HepG2 (cell line): ENCODE results near the gene CREBBP. TPM values are rescaled to one million over a fixed set of nuclear protein-coding genes. Genes with fewer than 3 reads are reported as not detected.

ENCODE experiments used
- ATAC-seq: fragments of 200-7000 bp; cut with Tn5 transposase; 3 replicates; pipeline ENCODE4 v1.9.1; 2020; ENCODE audit warnings: mild to moderate bottlenecking, moderate library complexity
- BruUV-seq: library from RNA; stranded (reverse); fragments of 400-500 nt; replicated peaks from 2 replicates; lab custom pipeline; 2021; lab: Mats Ljungman, UMichigan
- CTCF ChIA-PET: fragments of 300-600 bp; formaldehyde crosslinking; extraction: SDS; loops from one replicate; lab custom pipeline; 2021; ENCODE audit warnings: low total read pairs, inconsistent platforms, low intra/inter-chr PET ratio; lab: Yijun Ruan, JAX
- POLR2A ChIA-PET: fragments of 350-600 bp; sonication (Branson Sonifier 250); formaldehyde crosslinking; loops from one replicate; lab custom pipeline; 2020; ENCODE audit warnings: antibody characterized with exemption, inconsistent platforms; lab: Yijun Ruan, JAX
- DNase-seq: peaks from one replicate; pipeline ENCODE4 v3.0.0-alpha.2; 2015; ENCODE audit warnings: low spot score
- FAIRE-seq: peaks from 3 replicates; lab custom pipeline; 2011; peaks lifted over from hg19 to GRCh38; lab: Jason Lieb, UNC
- H2AFZ ChIP-seq: one replicate; pipeline ENCODE4 v1.6.1; 2011; ENCODE audit warnings: low read length, inconsistent platforms
- H3K27ac ChIP-seq: fragments of 300-600 bp; 3 replicates; pipeline ENCODE4 v1.8.0; 2011; ENCODE audit warnings: mixed run types, mild to moderate bottlenecking, mixed read lengths, low read length, inconsistent platforms; ENCODE audit not compliant: insufficient read depth; ENCODE audit errors: extremely low read length
- H3K27me3 ChIP-seq, 2 experiments: fragments of 200-600 bp in 1 of 2; 2 replicates in 1 of 2; 3 replicates in 1 of 2; pipeline versions ENCODE4 v1.6.0 to v1.8.0; 2011; ENCODE audit warnings: low read length in 2 of 2, mild to moderate bottlenecking in 2 of 2, moderate library complexity in 2 of 2, inconsistent platforms in 1 of 2; ENCODE audit not compliant: insufficient read depth in 2 of 2, control insufficient read depth in 1 of 2
- H3K36me3 ChIP-seq, 2 experiments: fragments of 200-600 bp in 1 of 2; replicated peaks in 1 of 2; 2 replicates in 1 of 2; 3 replicates in 1 of 2; pipeline versions ENCODE4 v1.5.1 to v1.8.0; 2011; ENCODE audit warnings: low read length in 2 of 2, inconsistent platforms in 1 of 2; ENCODE audit not compliant: insufficient read depth in 2 of 2, control insufficient read depth in 1 of 2
- H3K4me1 ChIP-seq: 2 replicates; pipeline ENCODE4 v1.5.1; 2012; ENCODE audit warnings: low read length, inconsistent platforms; ENCODE audit not compliant: insufficient read depth
- H3K4me2 ChIP-seq: 2 replicates; pipeline ENCODE4 v1.6.0; 2011; ENCODE audit warnings: low read depth, low read length, inconsistent platforms
- H3K4me3 ChIP-seq, 3 experiments: fragments of 200-600 bp in 1 of 3; sonication (generic), shearing (Covaris generic) in 1 of 3; replicated peaks in 1 of 3; 2 replicates each; pipeline ENCODE4 v1.5.1; 2011 to 2016; ENCODE audit warnings: low read length in 3 of 3, inconsistent platforms in 2 of 3, low read depth in 2 of 3, mild to moderate bottlenecking in 2 of 3, control low read depth in 1 of 3, mixed read lengths in 1 of 3; ENCODE audit not compliant: insufficient read depth in 1 of 3
- H3K79me2 ChIP-seq: one replicate; pipeline ENCODE4 v1.6.1; 2011; ENCODE audit warnings: low read length, inconsistent platforms; ENCODE audit not compliant: insufficient read depth
- H3K9ac ChIP-seq: 2 replicates; pipeline ENCODE4 v1.6.0; 2011; ENCODE audit warnings: mild to moderate bottlenecking, low read depth, low read length, inconsistent platforms; ENCODE audit not compliant: insufficient read depth
- H3K9me3 ChIP-seq: 2 replicates; pipeline ENCODE4 v1.5.1; 2012; ENCODE audit warnings: mild to moderate bottlenecking, low read length
- H4K20me1 ChIP-seq: 2 replicates; pipeline ENCODE4 v1.6.0; 2011; ENCODE audit warnings: inconsistent platforms, mild to moderate bottlenecking, low read length, moderate library complexity; ENCODE audit not compliant: insufficient read depth
- DMAP1 ChIP-seq: IDR thresholded peaks from 2 replicates; pipeline ENCODE4 v1.6.1; 2016
- HOXA7 ChIP-seq: sonication (generic); formaldehyde crosslinking; IDR thresholded peaks from 2 replicates; pipeline ENCODE4 v1.8.1; 2022; ENCODE audit warnings: mild to moderate bottlenecking, missing genetic modification reagents, moderate library complexity
- MBD4 ChIP-seq: IDR thresholded peaks from 2 replicates; pipeline ENCODE4 v1.6.1; 2012; ENCODE audit warnings: low read length, inconsistent platforms, borderline replicate concordance
- TCF12 ChIP-seq, 2 experiments: fragments of 450-650 bp in 1 of 2; sonication (generic) in 1 of 2; formaldehyde crosslinking in 1 of 2; IDR thresholded peaks; 2 replicates each; pipeline versions ENCODE4 v1.6.1 to v1.8.0; 2017 to 2022; ENCODE audit warnings: antibody characterized with exemption in 1 of 2, mild to moderate bottlenecking in 1 of 2, missing genetic modification reagents in 1 of 2, moderate library complexity in 1 of 2
- ZNF17 ChIP-seq: sonication (generic); formaldehyde crosslinking; IDR thresholded peaks from 2 replicates; pipeline ENCODE4 v1.5.0; 2020; ENCODE audit warnings: mild to moderate bottlenecking, missing genetic modification reagents
- ZNF232 ChIP-seq: sonication (generic); formaldehyde crosslinking; IDR thresholded peaks from 2 replicates; pipeline ENCODE4 v1.4.0; 2020; ENCODE audit warnings: missing genetic modification reagents, borderline replicate concordance
- ZNF260 ChIP-seq: sonication (generic); formaldehyde crosslinking; IDR thresholded peaks from 2 replicates; pipeline ENCODE4 v1.4.0; 2020; ENCODE audit warnings: missing genetic modification reagents, low read depth, mild to moderate bottlenecking, borderline replicate concordance
- ZNF501 ChIP-seq: sonication (generic); formaldehyde crosslinking; IDR thresholded peaks from 2 replicates; pipeline ENCODE4 v1.5.1; 2020; ENCODE audit warnings: mild to moderate bottlenecking, moderate library complexity, missing genetic modification reagents
- ZNF747 ChIP-seq: sonication (generic); formaldehyde crosslinking; IDR thresholded peaks from 2 replicates; pipeline ENCODE4 v1.8.1; 2023; ENCODE audit warnings: missing genetic modification reagents, mild to moderate bottlenecking, borderline replicate concordance
- WGBS: methylation state at CpG from one replicate; pipeline ENCODE4 v1.1.6; 2017; ENCODE audit warnings: low lambda C conversion rate; 5-methylcytosine and 5-hydroxymethylcytosine counted together
- in situ Hi-C: cut with HindIII; loops from 2 replicates; pipeline ENCODE4 v1.10.0; 2017; ENCODE audit warnings: low pct_unique_long_range_greater_than_20kb; ENCODE audit not compliant: extremely low pct_ligation_motif_present
- intact Hi-C: fragments of 100-400 bp; cut with micrococcal nuclease; formaldehyde crosslinking; loops from one replicate; pipeline ENCODE4 v1.10.0; 2022; ENCODE audit not compliant: unreplicated experiment
- polyA plus RNA-seq, 8 experiments: library from polyadenylated mRNA; depleted of rRNA in 3 of 8; stranded (reverse) in 7 of 8; unstranded in 1 of 8; fragments of >200 nt; fragmentation: Illumina TruSeq in 4 of 8; extraction: Trizol in 4 of 8; gene quantifications; 2 replicates each; pipeline versions ENCODE4 v1.2.1 to v1.2.3, GENCODE V29; 2011 to 2016; ENCODE audit warnings: low read depth in 4 of 8, missing spikeins in 1 of 8, mixed read lengths in 1 of 8; ENCODE audit not compliant: insufficient read depth in 1 of 8
- total RNA-seq, 5 experiments: library from RNA; depleted of rRNA; stranded (reverse); fragments of >200 nt; fragmentation: Illumina TruSeq; extraction: Trizol; gene quantifications; 2 replicates each; pipeline ENCODE4 v1.2.3, GENCODE V29; 2016; ENCODE audit warnings: low read depth in 1 of 5
- TF ChIP-seq, protein P1 (sequence below): sonication (generic); formaldehyde crosslinking; IDR thresholded peaks from 2 replicates; pipeline ENCODE4 v1.8.0; 2023; ENCODE audit warnings: mild to moderate bottlenecking, missing genetic modification reagents
- TF ChIP-seq, protein P2 (sequence below): IDR thresholded peaks from 2 replicates; pipeline ENCODE4 v1.6.1; 2016; ENCODE audit warnings: missing biosample characterization, missing genetic modification reagents, low read depth
- TF ChIP-seq, protein P3 (sequence below): IDR thresholded peaks from 2 replicates; pipeline ENCODE4 v1.6.1; 2016; ENCODE audit warnings: missing compliant biosample characterization, missing genetic modification reagents, borderline replicate concordance
- TF ChIP-seq, protein P4 (sequence below): sonication (generic); formaldehyde crosslinking; IDR thresholded peaks from 2 replicates; pipeline ENCODE4 v1.5.0; 2020; ENCODE audit warnings: missing genetic modification reagents, mild to moderate bottlenecking, borderline replicate concordance
- TF ChIP-seq, protein P5 (sequence below): sonication (generic); formaldehyde crosslinking; IDR thresholded peaks from 2 replicates; pipeline ENCODE4 v1.8.0; 2022; ENCODE audit warnings: missing genetic modification reagents, mild to moderate bottlenecking, borderline replicate concordance
- TF ChIP-seq, protein P6 (sequence below), 2 experiments: sonication (generic) in 1 of 2; formaldehyde crosslinking in 1 of 2; IDR thresholded peaks; 2 replicates each; pipeline versions ENCODE4 v1.4.0 to v1.6.1; 2018 to 2020; ENCODE audit warnings: missing genetic modification reagents in 2 of 2, borderline replicate concordance in 1 of 2, low read depth in 1 of 2, mild to moderate bottlenecking in 1 of 2, missing biosample characterization in 1 of 2

CREBBP gene
- total and polyA plus RNA-seq, 2 of the 13 experiments (the other 11 are each of a cell fraction or from before 2014, with no cell fraction given), result 5.3 to 10.4 TPM

DNA sequence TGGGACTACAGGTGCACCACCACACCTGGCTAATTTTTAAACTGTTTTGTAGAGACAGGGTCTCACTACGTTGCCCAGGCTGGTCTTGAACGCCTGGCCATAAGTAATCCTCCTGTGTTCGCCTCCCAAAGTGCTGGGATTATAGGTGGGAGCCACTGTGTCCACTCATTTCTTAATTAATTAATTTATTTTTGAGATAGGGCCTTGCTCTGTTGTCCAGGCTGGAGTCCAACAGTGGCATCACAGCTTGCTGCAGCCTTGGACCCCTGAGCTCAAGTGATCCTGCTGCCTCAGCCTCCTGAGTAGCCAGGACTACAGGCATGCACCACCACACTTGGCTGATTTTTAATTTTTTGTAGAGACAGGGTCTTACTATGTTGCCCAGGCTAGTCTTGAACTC is 116.1 kb downstream of the CREBBP start:
- H3K4me2 ChIP-seq, result no peak overlapping the region
- intact Hi-C loops (no loop called here), in situ Hi-C loops (no loop called here)
- no peak for ATAC-seq
- no peaks in the 10 kb centered on the region for H3K27me3 ChIP-seq
- H3K27ac ChIP-seq, result no peak overlapping the region
- no peaks in the 10 kb centered on the region for H3K9me3 ChIP-seq
- CTCF ChIA-PET, result no interaction called here
- H2AFZ ChIP-seq, result no peak overlapping the region
- DNase-seq, result no peak
- H3K36me3 ChIP-seq, result peaks cover 42 to 75% of the 10 kb centered on the region in 2 experiments
- POLR2A ChIA-PET, result no interaction called here
- 100% methylated on average over 3 of the region's 3 CpGs for WGBS
- no peaks in the 10 kb centered on the region for H4K20me1 ChIP-seq
- H3K4me1 ChIP-seq, result no peaks in the 10 kb centered on the region
- no TSS peak for BruUV-seq
- no peak overlapping the region for H3K9ac ChIP-seq
- no peaks in the 10 kb centered on the region for H3K79me2 ChIP-seq
- FAIRE-seq, result no peak
- no peak overlapping the region for H3K4me3 ChIP-seq
- TF ChIP-seq, protein P1, sequence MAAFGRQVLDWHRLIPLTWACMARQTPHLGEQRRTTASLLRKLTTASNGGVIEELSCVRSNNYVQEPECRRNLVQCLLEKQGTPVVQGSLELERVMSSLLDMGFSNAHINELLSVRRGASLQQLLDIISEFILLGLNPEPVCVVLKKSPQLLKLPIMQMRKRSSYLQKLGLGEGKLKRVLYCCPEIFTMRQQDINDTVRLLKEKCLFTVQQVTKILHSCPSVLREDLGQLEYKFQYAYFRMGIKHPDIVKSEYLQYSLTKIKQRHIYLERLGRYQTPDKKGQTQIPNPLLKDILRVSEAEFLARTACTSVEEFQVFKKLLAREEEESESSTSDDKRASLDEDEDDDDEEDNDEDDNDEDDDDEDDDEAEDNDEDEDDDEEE, result no peak
- TF ChIP-seq, protein P2, sequence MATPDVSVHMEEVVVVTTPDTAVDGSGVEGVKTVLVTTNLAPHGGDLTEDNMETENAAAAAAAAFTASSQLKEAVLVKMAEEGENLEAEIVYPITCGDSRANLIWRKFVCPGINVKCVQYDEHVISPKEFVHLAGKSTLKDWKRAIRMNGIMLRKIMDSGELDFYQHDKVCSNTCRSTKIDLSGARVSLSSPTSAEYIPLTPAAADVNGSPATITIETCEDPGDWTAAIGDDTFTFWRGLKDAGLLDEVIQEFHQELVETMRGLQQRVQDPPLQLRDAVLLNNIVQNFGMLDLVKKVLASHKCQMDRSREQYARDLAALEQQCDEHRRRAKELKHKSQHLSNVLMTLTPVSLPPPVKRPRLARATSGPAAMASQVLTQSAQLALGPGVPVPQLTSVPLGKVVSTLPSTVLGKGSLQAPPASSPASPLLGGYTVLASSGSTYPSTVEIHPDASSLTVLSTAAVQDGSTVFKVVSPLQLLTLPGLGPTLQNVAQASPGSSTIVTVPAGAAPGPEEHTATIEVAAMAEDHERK, result no peak
- TF ChIP-seq HOXA7 (no peak), TCF12 (IDR thresholded peaks at IDR 0.05) (no peak), TCF12 (CRISPR knock-in tag; IDR thresholded peaks at IDR 0.05) (no peak), ZNF232 (CRISPR knock-in tag) (no peak), ZNF260 (CRISPR knock-in tag) (no peak), ZNF17 (CRISPR knock-in tag) (no peak), ZNF501 (CRISPR knock-in tag) (no peak), ZNF747 (CRISPR knock-in tag) (no peak), DMAP1 (CRISPR knock-in tag) (no peak), MBD4 (no peak)
- TF ChIP-seq, protein P3, sequence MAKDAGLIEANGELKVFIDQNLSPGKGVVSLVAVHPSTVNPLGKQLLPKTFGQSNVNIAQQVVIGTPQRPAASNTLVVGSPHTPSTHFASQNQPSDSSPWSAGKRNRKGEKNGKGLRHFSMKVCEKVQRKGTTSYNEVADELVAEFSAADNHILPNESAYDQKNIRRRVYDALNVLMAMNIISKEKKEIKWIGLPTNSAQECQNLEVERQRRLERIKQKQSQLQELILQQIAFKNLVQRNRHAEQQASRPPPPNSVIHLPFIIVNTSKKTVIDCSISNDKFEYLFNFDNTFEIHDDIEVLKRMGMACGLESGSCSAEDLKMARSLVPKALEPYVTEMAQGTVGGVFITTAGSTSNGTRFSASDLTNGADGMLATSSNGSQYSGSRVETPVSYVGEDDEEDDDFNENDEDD (CRISPR knock-in tag), result no peak
- TF ChIP-seq, protein P4, sequence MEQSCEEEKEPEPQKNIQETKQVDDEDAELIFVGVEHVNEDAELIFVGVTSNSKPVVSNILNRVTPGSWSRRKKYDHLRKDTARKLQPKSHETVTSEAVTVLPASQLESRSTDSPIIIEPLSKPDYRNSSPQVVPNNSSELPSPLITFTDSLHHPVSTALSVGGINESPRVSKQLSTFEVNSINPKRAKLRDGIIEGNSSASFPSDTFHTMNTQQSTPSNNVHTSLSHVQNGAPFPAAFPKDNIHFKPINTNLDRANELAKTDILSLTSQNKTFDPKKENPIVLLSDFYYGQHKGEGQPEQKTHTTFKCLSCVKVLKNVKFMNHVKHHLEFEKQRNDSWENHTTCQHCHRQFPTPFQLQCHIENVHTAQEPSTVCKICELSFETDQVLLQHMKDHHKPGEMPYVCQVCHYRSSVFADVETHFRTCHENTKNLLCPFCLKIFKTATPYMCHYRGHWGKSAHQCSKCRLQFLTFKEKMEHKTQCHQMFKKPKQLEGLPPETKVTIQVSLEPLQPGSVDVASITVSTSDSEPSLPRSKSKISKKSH (CRISPR knock-in tag), result no peak
- TF ChIP-seq, protein P5, sequence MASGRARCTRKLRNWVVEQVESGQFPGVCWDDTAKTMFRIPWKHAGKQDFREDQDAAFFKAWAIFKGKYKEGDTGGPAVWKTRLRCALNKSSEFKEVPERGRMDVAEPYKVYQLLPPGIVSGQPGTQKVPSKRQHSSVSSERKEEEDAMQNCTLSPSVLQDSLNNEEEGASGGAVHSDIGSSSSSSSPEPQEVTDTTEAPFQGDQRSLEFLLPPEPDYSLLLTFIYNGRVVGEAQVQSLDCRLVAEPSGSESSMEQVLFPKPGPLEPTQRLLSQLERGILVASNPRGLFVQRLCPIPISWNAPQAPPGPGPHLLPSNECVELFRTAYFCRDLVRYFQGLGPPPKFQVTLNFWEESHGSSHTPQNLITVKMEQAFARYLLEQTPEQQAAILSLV, result no peak
- TF ChIP-seq, protein P6, sequence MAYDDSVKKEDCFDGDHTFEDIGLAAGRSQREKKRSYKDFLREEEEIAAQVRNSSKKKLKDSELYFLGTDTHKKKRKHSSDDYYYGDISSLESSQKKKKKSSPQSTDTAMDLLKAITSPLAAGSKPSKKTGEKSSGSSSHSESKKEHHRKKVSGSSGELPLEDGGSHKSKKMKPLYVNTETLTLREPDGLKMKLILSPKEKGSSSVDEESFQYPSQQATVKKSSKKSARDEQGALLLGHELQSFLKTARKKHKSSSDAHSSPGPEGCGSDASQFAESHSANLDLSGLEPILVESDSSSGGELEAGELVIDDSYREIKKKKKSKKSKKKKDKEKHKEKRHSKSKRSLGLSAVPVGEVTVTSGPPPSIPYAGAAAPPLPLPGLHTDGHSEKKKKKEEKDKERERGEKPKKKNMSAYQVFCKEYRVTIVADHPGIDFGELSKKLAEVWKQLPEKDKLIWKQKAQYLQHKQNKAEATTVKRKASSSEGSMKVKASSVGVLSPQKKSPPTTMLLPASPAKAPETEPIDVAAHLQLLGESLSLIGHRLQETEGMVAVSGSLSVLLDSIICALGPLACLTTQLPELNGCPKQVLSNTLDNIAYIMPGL (CRISPR knock-in tag; IDR thresholded peaks at IDR 0.05; ENCODE audit: borderline replicate concordance in 1 of 2, low read depth in 1 of 2), result no peak
